Stimulated activated naive CD8-positive, alpha-beta T cell treated with anti-CD3 and anti-CD28 coated beads, Interleukin-15, Interleukin-2, amounts not matched to agents 100 ng/mL and 50 ng/mL, for 24 hours (primary cell): Measurements from ENCODE around the gene ANKRD31.
"Not testable (repeated sequence)": the region's sequence is repeated elsewhere in the genome, so short reads cannot be mapped to it uniquely, and the experiment has no call there.

ENCODE experiments used
- H3K27ac Mint-ChIP-seq: one replicate; pipeline ENCODE4 v1.8.0; 2021; ENCODE audit warnings: mild to moderate bottlenecking, mixed read lengths
- H3K27me3 Mint-ChIP-seq: one replicate; pipeline ENCODE4 v1.8.0; 2021; ENCODE audit warnings: mixed read lengths
- H3K36me3 Mint-ChIP-seq: one replicate; pipeline ENCODE4 v1.8.0; 2021; ENCODE audit warnings: low read depth, mixed read lengths
- H3K4me1 Mint-ChIP-seq: one replicate; pipeline ENCODE4 v1.8.0; 2021; ENCODE audit warnings: low read depth, mixed read lengths
- H3K4me3 Mint-ChIP-seq: one replicate; pipeline ENCODE4 v1.8.0; 2021; ENCODE audit warnings: mild to moderate bottlenecking, mixed read lengths
- H3K9me3 Mint-ChIP-seq: one replicate; pipeline ENCODE4 v1.8.0; 2021; ENCODE audit warnings: mixed read lengths

Gene ANKRD31

GRCh38 chr5:75243510-75243909 lies 6.8 kb upstream of the ANKRD31 start:
- no peaks in the 10 kb centered on the region for H3K36me3 Mint-ChIP-seq
- no peaks in the 10 kb centered on the region for H3K27me3 Mint-ChIP-seq
- no peaks in the 10 kb centered on the region for H3K9me3 Mint-ChIP-seq
- H3K4me3 Mint-ChIP-seq: no peak overlapping the region
- H3K27ac Mint-ChIP-seq: no peak overlapping the region
- H3K4me1 Mint-ChIP-seq: no peaks in the 10 kb centered on the region

- H3K4me1 Mint-ChIP-seq: no peaks in the 10 kb centered on the region
- no peaks in the 10 kb centered on the region for H3K27me3 Mint-ChIP-seq
- H3K36me3 Mint-ChIP-seq: no peaks in the 10 kb centered on the region
- no peak overlapping the region for H3K27ac Mint-ChIP-seq
- H3K4me3 Mint-ChIP-seq: no peak overlapping the region
- no peaks in the 10 kb centered on the region for H3K9me3 Mint-ChIP-seq
Measured at GRCh38 chr5:75243100-75243499, 6.4 kb upstream of the ANKRD31 start.

- Mint-ChIP-seq H3K36me3 (no peaks in the 10 kb centered on the region), H3K9me3 (no peaks in the 10 kb centered on the region), H3K4me1 (peaks cover 4% of the 10 kb centered on the region), H3K27me3 (no peaks in the 10 kb centered on the region), H3K4me3 (no peak overlapping the region), H3K27ac (no peak overlapping the region)
Measured at GRCh38 chr5:75242067-75242466, 5.4 kb upstream of the ANKRD31 start.

GRCh38 chr5:75239681-75240080 lies 3.0 kb upstream of the ANKRD31 start:
- H3K4me3 Mint-ChIP-seq: no peak overlapping the region
- H3K4me1 Mint-ChIP-seq: peaks cover 20% of the 10 kb centered on the region
- no peak overlapping the region for H3K27ac Mint-ChIP-seq
- no peaks in the 10 kb centered on the region for H3K27me3 Mint-ChIP-seq
- no peaks in the 10 kb centered on the region for H3K9me3 Mint-ChIP-seq
- no peaks in the 10 kb centered on the region for H3K36me3 Mint-ChIP-seq

DNA sequence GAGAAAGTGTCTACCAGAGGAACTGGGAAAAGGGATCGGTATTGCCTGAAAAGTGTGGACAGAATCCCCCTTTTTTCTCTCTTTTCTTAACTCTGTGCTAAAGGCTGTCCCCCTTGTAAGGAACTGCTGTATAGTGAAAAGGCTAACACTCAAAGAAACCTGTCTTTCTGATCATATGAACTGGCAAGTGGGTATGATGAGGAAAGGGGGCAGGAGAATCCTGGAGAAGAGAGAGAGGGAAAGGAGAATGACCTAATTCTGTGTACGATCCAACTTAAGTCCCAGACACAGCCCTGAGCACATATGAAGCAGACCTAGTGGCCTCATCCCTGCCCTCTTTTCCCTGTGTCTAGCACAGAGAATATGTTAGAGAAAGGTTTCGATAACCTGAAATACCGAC lies 967 bp downstream of the ANKRD31 start:
- Mint-ChIP-seq H3K27me3 (no peaks in the 10 kb centered on the region), H3K9me3 (no peaks in the 10 kb centered on the region), H3K36me3 (no peaks in the 10 kb centered on the region), H3K4me1 (peaks cover 20% of the 10 kb centered on the region), H3K4me3 (peak overlapping the region; percentile 91), H3K27ac (peak overlapping the region; percentile 98)

GRCh38 chr5:75234251-75234650 lies 2.4 kb downstream of the ANKRD31 start:
- Mint-ChIP-seq H3K27me3 (no peaks in the 10 kb centered on the region), H3K4me3 (no peak overlapping the region), H3K27ac (no peak overlapping the region), H3K9me3 (no peaks in the 10 kb centered on the region), H3K36me3 (no peaks in the 10 kb centered on the region), H3K4me1 (peaks cover 20% of the 10 kb centered on the region)

DNA sequence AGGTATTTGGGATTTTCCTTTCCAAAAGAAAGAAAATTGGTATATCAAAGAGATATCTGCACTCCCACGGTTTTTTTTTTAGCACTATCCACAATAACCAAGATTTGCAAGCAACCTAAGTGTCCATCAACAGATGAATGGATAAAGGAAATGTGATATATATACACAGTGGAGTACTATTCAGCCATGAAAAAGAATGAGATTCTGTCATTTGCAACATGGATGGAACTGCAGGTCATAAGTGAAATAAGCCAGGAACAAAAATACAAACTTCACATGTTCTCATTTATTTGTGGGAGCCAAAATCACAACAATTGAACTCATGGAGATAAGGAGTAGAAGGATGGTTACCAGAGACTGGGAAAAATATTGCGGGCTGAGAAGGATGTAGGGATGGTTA lies 9.8 kb downstream of the ANKRD31 start:
- no peaks in the 10 kb centered on the region for H3K36me3 Mint-ChIP-seq
- H3K27me3 Mint-ChIP-seq: no peaks in the 10 kb centered on the region
- H3K27ac Mint-ChIP-seq: no peak overlapping the region
- no peaks in the 10 kb centered on the region for H3K9me3 Mint-ChIP-seq
- no peaks in the 10 kb centered on the region for H3K4me1 Mint-ChIP-seq
- no peak overlapping the region for H3K4me3 Mint-ChIP-seq

DNA sequence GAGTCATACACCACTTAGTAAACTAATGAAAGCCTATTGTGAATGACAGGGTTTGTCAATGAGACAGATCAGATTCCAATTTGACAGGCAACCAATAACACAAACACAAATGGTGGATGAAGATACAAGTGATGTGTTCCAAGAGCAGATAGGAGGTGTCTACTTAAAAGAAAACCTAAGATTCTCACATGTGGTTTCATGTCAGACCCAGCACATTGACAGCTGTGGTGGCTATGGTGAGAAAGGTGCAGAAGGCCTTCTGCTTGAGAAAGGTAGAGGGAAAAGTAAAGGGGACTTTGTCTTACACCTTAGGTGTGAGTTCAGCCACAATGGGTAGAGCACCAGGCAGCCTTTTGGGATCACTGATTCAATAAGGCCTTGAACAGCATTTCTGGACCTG lies 11.2 kb downstream of the ANKRD31 start:
- Mint-ChIP-seq H3K9me3 (peaks cover 6% of the 10 kb centered on the region), H3K4me3 (no peak overlapping the region), H3K27me3 (no peaks in the 10 kb centered on the region), H3K36me3 (no peaks in the 10 kb centered on the region), H3K27ac (no peak overlapping the region), H3K4me1 (no peaks in the 10 kb centered on the region)

DNA sequence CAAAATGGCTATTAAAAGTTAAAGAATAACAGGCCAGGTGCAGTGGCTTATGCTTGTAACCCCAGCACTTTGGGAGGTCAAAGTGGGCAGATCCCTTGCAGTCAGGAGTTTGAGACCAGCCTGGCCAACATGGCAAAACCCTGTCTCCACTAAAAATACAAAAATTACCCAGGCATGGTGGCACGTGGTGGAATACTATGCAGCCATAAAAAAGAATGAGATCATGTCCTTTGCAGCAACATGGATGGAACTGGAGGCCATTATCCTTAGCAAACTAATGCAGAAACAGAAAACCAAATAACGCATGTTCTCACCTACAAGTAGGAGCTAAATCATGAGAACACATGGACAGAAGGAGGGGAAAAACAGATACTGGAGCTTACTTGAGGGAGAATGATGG lies 15.9 kb downstream of the ANKRD31 start:
- H3K27me3 Mint-ChIP-seq, H3K4me3 Mint-ChIP-seq, H3K4me1 Mint-ChIP-seq, H3K27ac Mint-ChIP-seq: not testable (repeated sequence)
- Mint-ChIP-seq H3K9me3 (peaks cover 19% of the 10 kb centered on the region), H3K36me3 (peaks cover 33% of the 10 kb centered on the region)

GRCh38 chr5:75214928-75215327 lies 21.8 kb downstream of the ANKRD31 start:
- no peak overlapping the region for H3K4me3 Mint-ChIP-seq

GRCh38 chr5:75214409-75214808 lies 22.3 kb downstream of the ANKRD31 start:
- Mint-ChIP-seq H3K4me3 (no peak overlapping the region), H3K9me3 (peaks cover 13% of the 10 kb centered on the region), H3K36me3 (peaks cover 29% of the 10 kb centered on the region), H3K27ac (no peak overlapping the region), H3K4me1 (no peaks in the 10 kb centered on the region), H3K27me3 (no peaks in the 10 kb centered on the region)

More at GRCh38 chr5:75214928-75215327, 21.8 kb downstream of the ANKRD31 start:
- H3K27me3 Mint-ChIP-seq: no peaks in the 10 kb centered on the region
- peaks cover 13% of the 10 kb centered on the region for H3K9me3 Mint-ChIP-seq
- no peak overlapping the region for H3K27ac Mint-ChIP-seq
- H3K36me3 Mint-ChIP-seq: peaks cover 32% of the 10 kb centered on the region
- no peaks in the 10 kb centered on the region for H3K4me1 Mint-ChIP-seq

GRCh38 chr5:75203604-75204003 lies 33.1 kb downstream of the ANKRD31 start:
- Mint-ChIP-seq H3K36me3 (no peaks in the 10 kb centered on the region), H3K9me3 (no peaks in the 10 kb centered on the region), H3K4me3 (no peak overlapping the region), H3K27ac (no peak overlapping the region), H3K27me3 (no peaks in the 10 kb centered on the region), H3K4me1 (no peaks in the 10 kb centered on the region)

GRCh38 chr5:75202935-75203334 lies 33.7 kb downstream of the ANKRD31 start:
- Mint-ChIP-seq H3K36me3 (no peaks in the 10 kb centered on the region), H3K4me1 (no peaks in the 10 kb centered on the region), H3K9me3 (no peaks in the 10 kb centered on the region), H3K4me3 (no peak overlapping the region), H3K27ac (no peak overlapping the region), H3K27me3 (no peaks in the 10 kb centered on the region)

GRCh38 chr5:75200776-75201175 lies 35.9 kb downstream of the ANKRD31 start:
- no peak overlapping the region for H3K27ac Mint-ChIP-seq
- no peaks in the 10 kb centered on the region for H3K9me3 Mint-ChIP-seq
- no peaks in the 10 kb centered on the region for H3K27me3 Mint-ChIP-seq
- H3K36me3 Mint-ChIP-seq: no peaks in the 10 kb centered on the region
- H3K4me3 Mint-ChIP-seq: no peak overlapping the region
- H3K4me1 Mint-ChIP-seq: no peaks in the 10 kb centered on the region

GRCh38 chr5:75199946-75200345 lies 36.7 kb downstream of the ANKRD31 start:
- H3K36me3 Mint-ChIP-seq: no peaks in the 10 kb centered on the region

GRCh38 chr5:75199071-75199470 lies 37.6 kb downstream of the ANKRD31 start:
- Mint-ChIP-seq H3K4me1 (no peaks in the 10 kb centered on the region), H3K36me3 (no peaks in the 10 kb centered on the region), H3K9me3 (no peaks in the 10 kb centered on the region), H3K27me3 (no peaks in the 10 kb centered on the region), H3K4me3 (no peak overlapping the region), H3K27ac (no peak overlapping the region)

More at GRCh38 chr5:75199946-75200345, 36.7 kb downstream of the ANKRD31 start:
- Mint-ChIP-seq H3K4me1 (no peaks in the 10 kb centered on the region), H3K4me3 (no peak overlapping the region), H3K9me3 (no peaks in the 10 kb centered on the region), H3K27me3 (no peaks in the 10 kb centered on the region), H3K27ac (no peak overlapping the region)
